Sigmoid colon (tissue), 4 donors: ENCODE results near the gene NELFA.

Source experiments
- EP300 ChIP-seq, 4 donors: sonication (generic); formaldehyde crosslinking; IDR thresholded peaks; one replicate each; pipeline ENCODE4 v1.6.1; 2017; ENCODE audit warnings: antibody characterized with exemption in 4 of 4
- POLR2A ChIP-seq, 2 donors: fragments of 450-650 bp; IDR thresholded peaks; one replicate each; pipeline ENCODE4 v1.6.1; 2016; ENCODE audit warnings: antibody characterized with exemption in 2 of 2, mild to moderate bottlenecking in 2 of 2, moderate library complexity in 2 of 2
- TF ChIP-seq, protein P1 (sequence below), 4 experiments: fragments of 450-650 bp in 3 of 4; fragments of 200-600 bp in 1 of 4; IDR thresholded peaks; one replicate each; pipeline ENCODE4 v1.5.1; 2016 to 2019; ENCODE audit warnings: antibody characterized with exemption in 4 of 4, mild to moderate bottlenecking in 3 of 4, moderate library complexity in 2 of 4

- TF ChIP-seq POLR2A (IDR thresholded peaks at IDR 0.05) (no peak), EP300 (IDR thresholded peaks at IDR 0.05) (no peak)
- TF ChIP-seq, protein P1, sequence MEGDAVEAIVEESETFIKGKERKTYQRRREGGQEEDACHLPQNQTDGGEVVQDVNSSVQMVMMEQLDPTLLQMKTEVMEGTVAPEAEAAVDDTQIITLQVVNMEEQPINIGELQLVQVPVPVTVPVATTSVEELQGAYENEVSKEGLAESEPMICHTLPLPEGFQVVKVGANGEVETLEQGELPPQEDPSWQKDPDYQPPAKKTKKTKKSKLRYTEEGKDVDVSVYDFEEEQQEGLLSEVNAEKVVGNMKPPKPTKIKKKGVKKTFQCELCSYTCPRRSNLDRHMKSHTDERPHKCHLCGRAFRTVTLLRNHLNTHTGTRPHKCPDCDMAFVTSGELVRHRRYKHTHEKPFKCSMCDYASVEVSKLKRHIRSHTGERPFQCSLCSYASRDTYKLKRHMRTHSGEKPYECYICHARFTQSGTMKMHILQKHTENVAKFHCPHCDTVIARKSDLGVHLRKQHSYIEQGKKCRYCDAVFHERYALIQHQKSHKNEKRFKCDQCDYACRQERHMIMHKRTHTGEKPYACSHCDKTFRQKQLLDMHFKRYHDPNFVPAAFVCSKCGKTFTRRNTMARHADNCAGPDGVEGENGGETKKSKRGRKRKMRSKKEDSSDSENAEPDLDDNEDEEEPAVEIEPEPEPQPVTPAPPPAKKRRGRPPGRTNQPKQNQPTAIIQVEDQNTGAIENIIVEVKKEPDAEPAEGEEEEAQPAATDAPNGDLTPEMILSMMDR (IDR thresholded peaks at IDR 0.05), result no peak
These were observed 28.1 kb upstream of the NELFA start for GRCh38 chr4:2036866-2037265.
